Effector memory CD8-positive, alpha-beta T cell (primary cell): ENCODE measurements around the gene GSTT2.
"Not testable (repeated sequence)": the region's sequence is repeated elsewhere in the genome, so short reads cannot be mapped to it uniquely, and the experiment has no call there.

Experiments
- ATAC-seq: fragments of 150-1000 bp; cut with Tn5 transposase; replicated peaks from 2 replicates; pipeline ENCODE4 v1.10.0; 2021; ENCODE audit warnings: mild to moderate bottlenecking, moderate library complexity
- DNase-seq, 3 experiments: peaks; one replicate each; pipeline ENCODE4 v3.0.0; 2021
- H3K27ac Mint-ChIP-seq, 2 donors: one replicate each; pipeline ENCODE4 v1.8.0; 2022; ENCODE audit warnings: mild to moderate bottlenecking in 2 of 2, mixed read lengths in 2 of 2, moderate library complexity in 2 of 2
- H3K27me3 Mint-ChIP-seq, 2 donors: one replicate each; pipeline ENCODE4 v1.8.0; 2022; ENCODE audit warnings: mixed read lengths in 2 of 2
- H3K36me3 Mint-ChIP-seq: one replicate; pipeline ENCODE4 v1.8.0; 2022; ENCODE audit warnings: mild to moderate bottlenecking, moderate library complexity, mixed read lengths; ENCODE audit not compliant: insufficient read depth
- H3K4me1 Mint-ChIP-seq, 2 donors: one replicate each; pipeline ENCODE4 v1.8.0; 2022; ENCODE audit warnings: low read depth in 2 of 2, mixed read lengths in 2 of 2
- H3K4me3 Mint-ChIP-seq, 2 donors: one replicate each; pipeline ENCODE4 v1.8.0; 2022; ENCODE audit warnings: mild to moderate bottlenecking in 2 of 2, mixed read lengths in 2 of 2, moderate library complexity in 2 of 2
- H3K9me3 Mint-ChIP-seq, 2 donors: one replicate each; pipeline ENCODE4 v1.8.0; 2022; ENCODE audit warnings: mixed read lengths in 2 of 2

Gene GSTT2

DNA sequence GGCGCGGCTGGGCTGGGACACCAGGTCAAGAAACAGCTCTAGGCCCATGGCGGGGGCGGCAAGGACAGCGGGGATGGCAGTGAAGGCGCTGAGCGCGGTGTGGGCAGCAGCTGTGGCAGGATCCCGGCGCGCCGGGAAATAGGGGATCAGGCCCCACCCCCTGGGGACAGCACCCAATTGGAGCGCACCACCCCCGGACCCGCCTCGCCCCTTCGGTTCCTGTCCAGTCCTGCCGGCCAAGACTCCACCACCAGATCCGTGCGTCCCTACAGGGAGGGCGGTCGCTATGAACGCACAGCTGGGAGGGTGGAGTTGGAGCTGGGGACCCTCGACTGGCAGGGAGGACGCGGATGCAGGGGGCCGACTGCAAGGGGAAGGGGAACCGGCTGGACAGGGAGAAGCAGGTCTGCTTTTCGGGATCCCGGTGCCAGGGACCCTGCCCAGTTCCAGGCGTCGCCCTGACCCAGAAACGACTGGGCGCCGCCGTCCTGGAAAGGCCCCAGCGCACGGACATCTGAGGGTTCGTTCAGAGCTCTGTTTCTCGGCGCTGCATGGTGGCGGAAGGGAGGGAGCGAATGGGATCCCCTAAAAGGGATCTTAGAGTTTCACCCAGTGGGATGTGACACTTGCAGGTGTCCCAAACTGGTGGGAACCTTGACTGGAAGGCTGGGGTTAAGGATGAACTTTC lies 18.7 kb upstream of the GSTT2 start, which contains the start of gene GSTT2B:
Gene GSTT2B, minus strand, starts transcription at position 112 of the 688 bp plus-strand sequence. Its CDS starts 64 bp downstream, at position 48.
- H3K9me3 Mint-ChIP-seq, H3K4me1 Mint-ChIP-seq, H3K27ac Mint-ChIP-seq, H3K27me3 Mint-ChIP-seq, DNase-seq, H3K36me3 Mint-ChIP-seq, ATAC-seq, H3K4me3 Mint-ChIP-seq: not testable (repeated sequence)

DNA sequence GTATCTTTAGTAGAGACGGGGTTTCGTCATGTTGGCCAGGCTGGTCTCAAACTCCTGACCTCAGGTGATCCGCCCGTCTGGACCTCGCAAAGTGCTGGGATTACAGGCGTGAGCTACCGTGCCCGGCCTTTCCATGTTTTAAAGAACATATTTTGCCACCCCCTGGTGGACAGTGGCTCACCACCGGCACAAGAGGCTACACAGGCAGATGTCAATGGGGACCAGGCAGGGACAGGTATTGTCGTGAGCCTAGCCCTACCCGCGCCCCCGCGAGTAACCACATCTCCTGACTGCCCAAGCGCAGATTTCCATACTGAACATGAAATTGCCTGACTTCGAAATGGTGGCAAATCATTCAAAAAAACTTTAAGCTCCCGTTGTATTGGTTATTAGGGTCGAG lies 13.8 kb upstream of the GSTT2 start:
- H3K27me3 Mint-ChIP-seq, H3K27ac Mint-ChIP-seq, H3K4me3 Mint-ChIP-seq, DNase-seq, H3K9me3 Mint-ChIP-seq: not testable (repeated sequence)
- Mint-ChIP-seq H3K4me1 (peaks cover 12 to 17% of the 10 kb centered on the region in 2 donors), H3K36me3 (peaks cover 16% of the 10 kb centered on the region)
- peak; percentile 36 for ATAC-seq

DNA sequence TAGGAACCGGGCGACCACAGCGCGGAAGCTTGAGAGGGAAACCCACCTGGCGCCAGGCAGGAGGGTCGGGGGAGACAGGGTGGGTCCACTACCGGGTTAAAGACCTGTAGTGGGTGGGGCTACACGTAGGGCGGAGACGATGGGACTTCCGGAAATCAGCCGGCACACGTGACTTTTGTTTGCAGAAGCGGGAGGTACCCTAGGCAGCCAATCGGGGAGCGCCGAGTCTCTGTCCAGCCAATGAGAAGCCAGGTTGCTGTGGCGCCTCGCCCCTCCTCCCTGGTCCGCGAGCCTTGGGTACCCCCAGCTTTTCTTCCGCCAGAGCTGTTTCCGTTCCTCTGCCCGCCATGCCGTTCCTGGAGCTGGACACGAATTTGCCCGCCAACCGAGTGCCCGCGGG lies 13.4 kb upstream of the GSTT2 start, which contains the start of gene DDTL:
Gene DDTL, plus strand, starts transcription at position 321 of the 400 bp plus-strand sequence. Its CDS starts 27 bp downstream, at position 348.
- not testable (repeated sequence) for H3K9me3 Mint-ChIP-seq, H3K27ac Mint-ChIP-seq, H3K4me3 Mint-ChIP-seq, H3K27me3 Mint-ChIP-seq, DNase-seq
- peak; percentile 95 for ATAC-seq
- Mint-ChIP-seq H3K4me1 (peaks cover 16 to 21% of the 10 kb centered on the region in 2 donors), H3K36me3 (peaks cover 20% of the 10 kb centered on the region)

DNA sequence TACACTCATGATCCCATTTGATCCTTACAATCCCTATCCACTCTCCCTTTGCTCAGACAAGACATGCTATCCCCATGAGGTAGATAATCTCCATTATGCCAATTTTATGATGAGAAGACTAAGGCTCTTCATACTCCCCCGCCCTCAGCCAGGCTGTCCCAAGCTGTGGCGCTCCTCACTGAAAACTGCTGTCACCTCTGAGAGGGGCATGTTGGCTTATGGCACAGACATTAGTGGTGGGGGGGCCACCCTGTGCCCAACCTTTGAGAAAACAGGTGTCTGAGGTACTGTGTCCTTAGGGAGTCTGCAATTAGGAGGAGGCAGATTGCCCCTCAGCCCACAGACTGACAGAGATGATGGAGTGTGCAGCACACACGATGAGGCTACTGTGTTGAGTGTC lies 10.9 kb upstream of the GSTT2 start:
- Mint-ChIP-seq H3K4me1 (peaks cover 19 to 25% of the 10 kb centered on the region in 2 donors), H3K36me3 (peaks cover 20% of the 10 kb centered on the region), H3K9me3 (no peaks in the 10 kb centered on the region), H3K27me3 (no peaks in the 10 kb centered on the region), H3K27ac (no peak overlapping the region), H3K4me3 (no peak overlapping the region)
- DNase-seq, result no peak
- no peak for ATAC-seq

DNA sequence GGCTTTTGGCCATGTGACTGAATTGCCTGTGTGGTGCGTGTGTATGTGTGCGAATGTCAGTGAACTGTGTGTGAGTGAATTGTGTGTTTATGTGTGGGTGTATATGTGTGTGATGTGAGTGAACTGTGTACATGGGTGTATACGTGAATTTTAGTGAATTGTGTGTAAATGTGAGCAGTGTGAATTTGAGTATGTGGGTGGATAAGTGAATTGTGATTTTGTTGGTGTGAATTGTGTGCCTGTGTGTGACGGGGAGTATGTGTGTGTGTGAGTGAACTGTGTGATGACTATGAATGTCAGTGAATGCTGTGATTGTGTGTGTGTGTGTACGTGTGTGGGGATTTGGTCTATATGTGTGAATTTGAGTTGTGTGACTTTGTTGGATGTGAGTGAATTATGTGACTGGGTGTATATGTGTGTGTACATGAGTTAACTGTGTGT lies 9.7 kb upstream of the GSTT2 start:
- H3K4me3 Mint-ChIP-seq, result no peak overlapping the region
- H3K4me1 Mint-ChIP-seq, result peaks cover 19 to 25% of the 10 kb centered on the region in 2 donors
- no peaks in the 10 kb centered on the region for H3K27me3 Mint-ChIP-seq
- DNase-seq, result no peak
- peak overlapping the region in 1 of 2 donors; percentile 4 for H3K27ac Mint-ChIP-seq
- peaks cover 20% of the 10 kb centered on the region for H3K36me3 Mint-ChIP-seq
- ATAC-seq, result no peak
- H3K9me3 Mint-ChIP-seq, result no peaks in the 10 kb centered on the region

DNA sequence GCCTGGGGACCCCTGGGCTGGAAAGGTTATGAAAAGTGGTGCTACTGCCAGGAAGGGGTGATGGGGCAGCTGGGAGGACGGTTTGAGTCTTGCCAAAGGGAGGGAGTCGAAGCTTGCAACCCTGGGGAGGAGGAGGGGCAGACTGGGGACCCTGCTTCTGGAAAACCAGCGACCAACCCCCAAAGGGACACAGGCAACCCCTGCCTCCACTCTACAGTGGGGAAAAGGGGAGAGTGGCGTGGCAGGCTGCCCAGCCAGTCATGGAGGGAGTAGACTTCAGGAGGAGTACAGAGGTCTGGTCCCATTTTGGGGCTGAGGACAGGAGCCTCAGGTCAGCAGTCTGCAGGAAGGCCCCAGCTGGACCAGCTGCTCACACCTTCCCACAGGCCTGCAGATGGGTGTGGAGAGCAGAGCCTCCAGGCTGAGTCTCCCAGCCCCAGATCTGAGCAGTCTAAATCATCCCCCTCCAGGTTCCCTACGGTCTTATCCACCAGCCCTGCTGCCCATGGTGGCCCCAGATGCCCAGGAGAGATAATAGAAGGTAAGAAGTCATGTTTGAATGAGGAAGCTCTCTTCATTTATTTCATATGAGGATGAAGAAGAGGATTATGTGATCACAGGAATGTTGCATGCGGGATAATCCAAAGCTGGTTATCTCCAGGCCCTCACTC lies 9.0 kb upstream of the GSTT2 start:
- Mint-ChIP-seq H3K27ac (peak overlapping the region in 1 of 2 donors; percentile 4), H3K4me3 (peak overlapping the region in 1 of 2 donors; percentile 11), H3K27me3 (no peaks in the 10 kb centered on the region), H3K4me1 (peaks cover 19 to 25% of the 10 kb centered on the region in 2 donors), H3K36me3 (peaks cover 20% of the 10 kb centered on the region), H3K9me3 (no peaks in the 10 kb centered on the region)
- DNase-seq, result no peak
- ATAC-seq, result no peak

DNA sequence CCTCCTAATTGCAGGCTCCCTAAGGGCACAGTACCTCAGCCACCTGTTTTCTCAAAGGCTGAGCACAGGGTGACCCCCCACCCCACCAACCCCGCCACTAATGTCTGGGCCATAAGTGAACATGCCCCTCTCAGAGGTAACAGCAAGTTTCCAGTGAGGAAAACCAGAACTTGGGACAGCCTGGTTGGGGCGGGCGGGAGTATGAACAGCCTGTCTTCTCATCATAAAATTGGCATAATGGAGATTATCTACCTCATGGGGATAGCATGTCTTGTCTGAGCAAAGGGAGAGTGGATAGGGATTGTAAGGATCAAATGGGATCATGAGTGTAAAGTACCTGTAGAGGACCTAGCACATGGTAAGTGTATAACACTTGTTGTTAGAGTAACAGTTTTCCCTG lies 8.0 kb upstream of the GSTT2 start:
- not testable (repeated sequence) for H3K27ac Mint-ChIP-seq, ATAC-seq, H3K27me3 Mint-ChIP-seq, H3K9me3 Mint-ChIP-seq, DNase-seq, H3K4me3 Mint-ChIP-seq
- H3K4me1 Mint-ChIP-seq, result peaks cover 19 to 25% of the 10 kb centered on the region in 2 donors
- peaks cover 20% of the 10 kb centered on the region for H3K36me3 Mint-ChIP-seq

DNA sequence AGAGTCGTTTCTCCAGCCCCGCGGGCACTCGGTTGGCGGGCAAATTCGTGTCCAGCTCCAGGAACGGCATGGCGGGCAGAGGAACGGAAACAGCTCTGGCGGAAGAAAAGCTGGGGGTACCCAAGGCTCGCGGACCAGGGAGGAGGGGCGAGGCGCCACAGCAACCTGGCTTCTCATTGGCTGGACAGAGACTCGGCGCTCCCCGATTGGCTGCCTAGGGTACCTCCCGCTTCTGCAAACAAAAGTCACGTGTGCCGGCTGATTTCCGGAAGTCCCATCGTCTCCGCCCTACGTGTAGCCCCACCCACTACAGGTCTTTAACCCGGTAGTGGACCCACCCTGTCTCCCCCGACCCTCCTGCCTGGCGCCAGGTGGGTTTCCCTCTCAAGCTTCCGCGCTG lies 5.6 kb upstream of the GSTT2 start, which contains the start of gene DDT:
Gene DDT, minus strand, starts transcription at position 97 of the 400 bp plus-strand sequence. Its CDS starts 27 bp downstream, at position 70.
- ATAC-seq, result peak; percentile 95
- H3K4me3 Mint-ChIP-seq, H3K27me3 Mint-ChIP-seq, DNase-seq, H3K9me3 Mint-ChIP-seq, H3K27ac Mint-ChIP-seq: not testable (repeated sequence)
- Mint-ChIP-seq H3K36me3 (peaks cover 16% of the 10 kb centered on the region), H3K4me1 (peaks cover 19 to 21% of the 10 kb centered on the region in 2 donors)

DNA sequence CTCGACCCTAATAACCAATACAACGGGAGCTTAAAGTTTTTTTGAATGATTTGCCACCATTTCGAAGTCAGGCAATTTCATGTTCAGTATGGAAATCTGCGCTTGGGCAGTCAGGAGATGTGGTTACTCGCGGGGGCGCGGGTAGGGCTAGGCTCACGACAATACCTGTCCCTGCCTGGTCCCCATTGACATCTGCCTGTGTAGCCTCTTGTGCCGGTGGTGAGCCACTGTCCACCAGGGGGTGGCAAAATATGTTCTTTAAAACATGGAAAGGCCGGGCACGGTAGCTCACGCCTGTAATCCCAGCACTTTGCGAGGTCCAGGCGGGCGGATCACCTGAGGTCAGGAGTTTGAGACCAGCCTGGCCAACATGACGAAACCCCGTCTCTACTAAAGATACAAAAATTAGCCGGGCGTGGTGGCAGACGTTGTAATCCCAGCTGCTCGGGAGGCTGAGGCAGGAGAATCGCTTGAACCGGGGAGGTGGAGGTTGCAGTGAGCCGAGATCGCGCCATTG lies 5.0 kb upstream of the GSTT2 start:
- H3K27ac Mint-ChIP-seq, H3K4me3 Mint-ChIP-seq, DNase-seq, H3K9me3 Mint-ChIP-seq, H3K27me3 Mint-ChIP-seq: not testable (repeated sequence)
- Mint-ChIP-seq H3K36me3 (peaks cover 15% of the 10 kb centered on the region), H3K4me1 (peaks cover 16 to 18% of the 10 kb centered on the region in 2 donors)
- ATAC-seq, result peak; percentile 39

DNA sequence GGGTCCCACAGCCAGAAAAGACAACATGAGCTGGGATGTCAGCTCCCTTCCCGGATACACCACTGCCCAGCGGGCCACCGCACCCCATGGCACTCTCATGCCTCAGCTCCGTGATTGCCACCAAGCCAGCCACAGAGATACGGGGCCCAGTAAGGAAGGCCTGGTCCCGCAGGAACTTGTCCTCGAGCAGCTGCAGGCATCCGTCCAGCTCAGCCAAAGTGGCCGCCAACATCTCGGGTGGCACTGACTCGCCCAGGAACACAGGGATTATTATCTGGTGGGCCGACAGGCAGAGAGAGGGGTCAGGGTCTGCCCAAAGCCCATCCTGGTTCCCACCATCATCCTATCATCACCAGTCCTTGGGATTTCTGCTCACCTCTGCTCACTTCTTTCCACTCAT lies 2.6 kb upstream of the GSTT2 start:
- not testable (repeated sequence) for H3K27me3 Mint-ChIP-seq, H3K4me1 Mint-ChIP-seq, H3K4me3 Mint-ChIP-seq, H3K27ac Mint-ChIP-seq, DNase-seq, H3K9me3 Mint-ChIP-seq, ATAC-seq, H3K36me3 Mint-ChIP-seq

DNA sequence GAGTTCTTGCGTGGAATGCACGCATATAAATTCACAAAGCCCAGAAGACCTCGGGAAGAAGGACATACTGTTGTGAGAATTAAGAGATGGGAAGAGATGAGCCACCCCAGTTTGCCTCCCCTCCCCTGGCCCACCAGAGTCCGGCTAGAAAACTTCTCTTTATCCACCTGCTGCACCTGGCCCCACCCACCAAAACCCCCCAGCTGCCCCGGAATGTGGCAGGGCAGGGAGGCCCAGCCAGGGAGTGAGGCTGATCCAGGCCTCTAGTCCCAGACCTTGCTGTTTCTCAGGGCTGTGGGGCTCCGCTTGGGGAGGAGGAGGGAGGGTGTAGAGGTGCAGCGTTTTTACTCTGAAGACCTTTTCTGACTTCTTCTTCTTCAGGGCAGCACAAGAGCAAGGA lies 633 bp downstream of the GSTT2 start:
- not testable (repeated sequence) for ATAC-seq, H3K27ac Mint-ChIP-seq, H3K36me3 Mint-ChIP-seq, H3K27me3 Mint-ChIP-seq, H3K4me3 Mint-ChIP-seq, H3K9me3 Mint-ChIP-seq, H3K4me1 Mint-ChIP-seq, DNase-seq

DNA sequence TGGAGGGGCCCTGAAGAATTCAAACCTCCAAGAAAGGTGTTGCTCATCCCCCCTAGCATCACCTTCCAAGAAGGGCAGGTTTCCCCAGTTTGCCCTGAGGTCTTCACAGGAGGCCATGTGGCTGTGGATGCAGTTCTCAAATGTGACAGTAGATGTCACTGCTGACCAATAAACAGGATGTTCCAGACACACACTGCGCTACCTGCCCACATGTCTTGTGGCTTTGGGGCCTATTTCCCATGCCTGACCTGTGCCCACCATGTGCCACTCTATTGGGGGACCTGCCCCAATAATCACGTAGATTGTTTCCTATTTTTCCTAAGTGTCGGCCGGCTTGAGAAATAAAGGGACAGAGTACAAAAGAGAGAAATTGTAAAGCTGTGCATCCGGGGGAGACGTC lies 4.5 kb downstream of the GSTT2 start:
- H3K4me3 Mint-ChIP-seq, result no peak overlapping the region
- H3K27me3 Mint-ChIP-seq, result no peaks in the 10 kb centered on the region
- H3K9me3 Mint-ChIP-seq, result no peaks in the 10 kb centered on the region
- DNase-seq (peak; percentile 29 to 50 (median 34)), ATAC-seq (peak; percentile 91)
- peak overlapping the region in 1 of 2 donors; percentile 23 for H3K27ac Mint-ChIP-seq
- no peaks in the 10 kb centered on the region for H3K36me3 Mint-ChIP-seq
- peaks cover 3 to 4% of the 10 kb centered on the region in 2 donors for H3K4me1 Mint-ChIP-seq

DNA sequence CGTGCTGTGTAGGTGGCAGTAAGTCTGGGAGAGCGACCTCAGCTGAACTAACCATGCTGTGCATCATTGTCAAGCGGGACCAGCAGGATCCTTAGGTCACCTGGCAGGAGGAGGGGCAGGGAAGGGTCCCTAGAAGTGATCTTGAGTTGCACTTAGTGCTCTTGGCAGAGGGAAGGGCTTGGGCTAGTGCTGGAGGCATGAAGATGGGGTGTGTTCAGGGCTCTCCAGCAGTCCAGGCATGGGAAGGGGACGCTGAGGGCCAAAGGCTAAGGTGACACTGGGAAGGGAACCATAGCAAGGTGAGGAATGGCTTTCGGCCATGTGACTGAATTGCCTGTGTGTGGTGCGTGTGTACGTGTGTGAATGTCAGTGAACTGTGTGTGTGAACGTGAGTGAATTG lies 6.2 kb downstream of the GSTT2 start:
- not testable (repeated sequence) for H3K27ac Mint-ChIP-seq, H3K4me1 Mint-ChIP-seq, DNase-seq, H3K4me3 Mint-ChIP-seq, H3K27me3 Mint-ChIP-seq, H3K36me3 Mint-ChIP-seq, ATAC-seq, H3K9me3 Mint-ChIP-seq
